Smooth muscle cell (in vitro differentiated cells): ENCODE measurements around the gene SYTL5. TPM values are rescaled to one million over a fixed set of nuclear protein-coding genes. Genes with fewer than 3 reads are reported as not detected.

ENCODE experiments used
- DNase-seq: peaks from one replicate; lab custom pipeline; 2025; ENCODE audit not compliant: unreplicated experiment; lab: John Stamatoyannopoulos, UW
- H2AFZ ChIP-seq: fragments of 200-600 bp; sonication (generic); 2 replicates; pipeline ENCODE4 v1.6.0; 2016; ENCODE audit warnings: antibody characterized with exemption, low read depth, mild to moderate bottlenecking
- H3F3A ChIP-seq: fragments of 200-600 bp; sonication (generic); 2 replicates; pipeline ENCODE4 v1.6.0; 2017; ENCODE audit warnings: antibody characterized with exemption, low read depth
- H3K27ac ChIP-seq: fragments of 200-600 bp; sonication (generic); 2 replicates; pipeline ENCODE4 v1.5.1; 2016; ENCODE audit warnings: low read depth, mild to moderate bottlenecking
- H3K27me3 ChIP-seq: fragments of 200-600 bp; sonication (generic); 2 replicates; pipeline ENCODE4 v1.6.1; 2016; ENCODE audit warnings: low read depth, mild to moderate bottlenecking
- H3K36me3 ChIP-seq: fragments of 200-600 bp; sonication (generic); 2 replicates; pipeline ENCODE4 v1.5.1; 2016; ENCODE audit warnings: low read depth
- H3K4me1 ChIP-seq: fragments of 200-600 bp; sonication (generic); 2 replicates; pipeline ENCODE4 v1.5.1; 2016; ENCODE audit warnings: low read depth
- H3K4me2 ChIP-seq: fragments of 200-600 bp; sonication (generic); 2 replicates; pipeline ENCODE4 v1.6.0; 2016; ENCODE audit warnings: mild to moderate bottlenecking
- H3K4me3 ChIP-seq: fragments of 200-600 bp; sonication (generic); 2 replicates; pipeline ENCODE4 v1.5.1; 2016; ENCODE audit warnings: mild to moderate bottlenecking
- H3K79me2 ChIP-seq: fragments of 200-600 bp; sonication (generic); 2 replicates; pipeline ENCODE4 v1.6.0; 2016; ENCODE audit warnings: low read depth, mild to moderate bottlenecking
- H3K9ac ChIP-seq: fragments of 200-600 bp; sonication (generic); 2 replicates; pipeline ENCODE4 v1.6.0; 2016; ENCODE audit warnings: low read depth
- H3K9me3 ChIP-seq: fragments of 200-600 bp; sonication (generic); replicated peaks from 2 replicates; pipeline ENCODE4 v1.5.1; 2016; ENCODE audit warnings: low read depth
- H4K20me1 ChIP-seq: fragments of 200-600 bp; sonication (generic); 2 replicates; pipeline ENCODE4 v1.6.0; 2016; ENCODE audit warnings: low read depth
- CTCF ChIP-seq: fragments of 200-600 bp; sonication (generic); IDR thresholded peaks from 2 replicates; pipeline ENCODE4 v1.5.1; 2017; ENCODE audit warnings: borderline replicate concordance, mild to moderate bottlenecking, antibody characterized with exemption; ENCODE audit not compliant: insufficient read depth, poor library complexity, severe bottlenecking
- WGBS: methylation state at CpG from one replicate; pipeline ENCODE4 v1.1.7; 2016; ENCODE audit warnings: low lambda C conversion rate; 5-methylcytosine and 5-hydroxymethylcytosine counted together
- polyA plus RNA-seq: library from polyadenylated mRNA; unstranded; fragments of >200 nt; fragmentation: Nextera tagmentation; extraction: Ambion mirVana; gene quantifications from 2 replicates; pipeline ENCODE4 v1.2.1, GENCODE V29; 2016
- total RNA-seq: library from RNA; depleted of rRNA; stranded (reverse); fragments of >200 nt; gene quantifications from 2 replicates; pipeline ENCODE4 v1.2.3, GENCODE V29; 2014

SYTL5 gene
- total and polyA plus RNA-seq, 2 experiments from 2014 or later: 0.27 to 2.3 TPM

GRCh38 chrX:38138900-38139299 is 132.5 kb downstream of the SYTL5 start:
- Histone ChIP-seq H3K27ac (no peak overlapping the region), H2AFZ (no peak overlapping the region), H3K27me3 (no peaks in the 10 kb centered on the region), H3F3A (no peaks in the 10 kb centered on the region), H3K4me1 (no peaks in the 10 kb centered on the region), H3K9ac (no peak overlapping the region), H3K79me2 (no peaks in the 10 kb centered on the region), H3K4me3 (no peak overlapping the region), H4K20me1 (no peaks in the 10 kb centered on the region), H3K9me3 (no peaks in the 10 kb centered on the region), H3K4me2 (no peak overlapping the region), H3K36me3 (no peaks in the 10 kb centered on the region)
- WGBS: 82% methylated on average over 2 of the region's 2 CpGs
- DNase-seq: no peak
- TF ChIP-seq CTCF: no peak

GRCh38 chrX:38142610-38143009 is 136.3 kb downstream of the SYTL5 start:
- DNase-seq: no peak
- Histone ChIP-seq H3F3A (no peaks in the 10 kb centered on the region), H3K79me2 (no peaks in the 10 kb centered on the region), H3K27me3 (no peaks in the 10 kb centered on the region), H3K27ac (no peak overlapping the region), H3K9ac (no peak overlapping the region), H3K4me3 (no peak overlapping the region), H3K4me1 (no peaks in the 10 kb centered on the region), H4K20me1 (no peaks in the 10 kb centered on the region), H3K9me3 (no peaks in the 10 kb centered on the region), H2AFZ (no peak overlapping the region), H3K36me3 (no peaks in the 10 kb centered on the region), H3K4me2 (no peak overlapping the region)
- WGBS: 56% methylated on average over 1 of the region's 1 CpG
- no peak for TF ChIP-seq CTCF

- DNase-seq: no peak
- Histone ChIP-seq H3K9ac (no peak overlapping the region), H3F3A (no peaks in the 10 kb centered on the region), H3K4me2 (no peak overlapping the region), H3K79me2 (no peaks in the 10 kb centered on the region), H3K4me3 (no peak overlapping the region), H3K27ac (no peak overlapping the region), H3K9me3 (no peaks in the 10 kb centered on the region), H3K27me3 (no peaks in the 10 kb centered on the region), H2AFZ (no peak overlapping the region), H3K36me3 (no peaks in the 10 kb centered on the region), H3K4me1 (no peaks in the 10 kb centered on the region), H4K20me1 (no peaks in the 10 kb centered on the region)
- no peak for TF ChIP-seq CTCF
- WGBS: 73% methylated on average over 2 of the region's 2 CpGs
Observed at GRCh38 chrX:38149016-38149415, 142.7 kb downstream of the SYTL5 start.

- Histone ChIP-seq H3K27me3 (no peaks in the 10 kb centered on the region), H3K4me2 (peak overlapping the region; percentile 10), H3F3A (no peaks in the 10 kb centered on the region), H3K9me3 (no peaks in the 10 kb centered on the region), H4K20me1 (no peaks in the 10 kb centered on the region), H3K36me3 (no peaks in the 10 kb centered on the region), H3K79me2 (no peaks in the 10 kb centered on the region), H3K27ac (peak overlapping the region; percentile 40), H3K9ac (no peak overlapping the region), H3K4me1 (no peaks in the 10 kb centered on the region), H3K4me3 (no peak overlapping the region), H2AFZ (no peak overlapping the region)
- DNase-seq: no peak
- no peak for TF ChIP-seq CTCF
- WGBS: 61% methylated on average over 4 of the region's 4 CpGs
Observed at GRCh38 chrX:38150993-38151392, 144.6 kb downstream of the SYTL5 start.
